ENCODE results near the gene PAQR6.

PAQR6 gene

GRCh38 chr1:156268336-156268735, 20.5 kb upstream of the PAQR6 start:
- peak; percentile 24 for DNase-seq (ENCODE audit: low read depth, low spot score)
- in situ Hi-C loops (cut with HindIII; ENCODE audit: low sequenced_read_pairs) = no loop called here
- no peak for TF ChIP-seq CTCF (IDR thresholded peaks at IDR 0.05; ENCODE audit: low read depth, low read length)
- H3K4me3 ChIP-seq (ENCODE audit: low read depth, low read length) = no peak overlapping the region

GRCh38 chr1:156266051-156266450, 18.2 kb upstream of the PAQR6 start:
- H3K4me3 ChIP-seq (ENCODE audit: low read depth, low read length) = no peak overlapping the region
- in situ Hi-C loops (cut with HindIII; ENCODE audit: low sequenced_read_pairs) = no loop called here
- no peak for TF ChIP-seq CTCF (IDR thresholded peaks at IDR 0.05; ENCODE audit: low read depth, low read length)
- no peak for DNase-seq (ENCODE audit: low read depth, low spot score)

GRCh38 chr1:156263288-156263655, 15.4 kb upstream of the PAQR6 start:
- no peak for DNase-seq (ENCODE audit: low read depth, low spot score)
- no peak overlapping the region for H3K4me3 ChIP-seq (ENCODE audit: low read depth, low read length)
- TF ChIP-seq CTCF (IDR thresholded peaks at IDR 0.05; ENCODE audit: low read depth, low read length) = no peak
- in situ Hi-C loops (cut with HindIII; ENCODE audit: low sequenced_read_pairs) = no loop called here

- peak; percentile 72 for DNase-seq (ENCODE audit: low read depth, low spot score)
- H3K4me3 ChIP-seq (ENCODE audit: low read depth, low read length) = no peak overlapping the region
- TF ChIP-seq CTCF (IDR thresholded peaks at IDR 0.05; ENCODE audit: low read depth, low read length) = no peak
- in situ Hi-C loops (cut with HindIII; ENCODE audit: low sequenced_read_pairs) = no loop called here
These were observed 14.8 kb upstream of the PAQR6 start for GRCh38 chr1:156262461-156263287.

- no peak for DNase-seq (ENCODE audit: low read depth, low spot score)
- no peak for TF ChIP-seq CTCF (IDR thresholded peaks at IDR 0.05; ENCODE audit: low read depth, low read length)
- H3K4me3 ChIP-seq (ENCODE audit: low read depth, low read length) = no peak overlapping the region
- in situ Hi-C loops (cut with HindIII; ENCODE audit: low sequenced_read_pairs) = no loop called here
These were observed 13.0 kb upstream of the PAQR6 start for GRCh38 chr1:156260896-156261295.

GRCh38 chr1:156259805-156260204, 11.9 kb upstream of the PAQR6 start:
- no peak for TF ChIP-seq CTCF (IDR thresholded peaks at IDR 0.05; ENCODE audit: low read depth, low read length)
- DNase-seq (ENCODE audit: low read depth, low spot score) = no peak
- in situ Hi-C loops (cut with HindIII; ENCODE audit: low sequenced_read_pairs) = no loop called here
- H3K4me3 ChIP-seq (ENCODE audit: low read depth, low read length) = no peak overlapping the region

All from astrocyte of the spinal cord (primary cell).